GM19193 (cell line): ENCODE results near the gene ODAD3.
A peak's percentile ranks its signal among the peaks of the same experiment; 100 is the strongest.

Source experiments
- POLR2A ChIP-seq: IDR thresholded peaks from 4 replicates; pipeline ENCODE4 v1.6.1; 2011; ENCODE audit not compliant: insufficient read depth, insufficient read length; ENCODE audit errors: extremely low read depth

Gene ODAD3

GRCh38 chr19:11401808-11402543 is 32.9 kb downstream of the ODAD3 start:
- no peak for TF ChIP-seq POLR2A

- no peak for TF ChIP-seq POLR2A
These were observed 34.1 kb downstream of the ODAD3 start for GRCh38 chr19:11400798-11401197.

GRCh38 chr19:11399667-11400066 is 35.3 kb downstream of the ODAD3 start:
- no peak for TF ChIP-seq POLR2A

- TF ChIP-seq POLR2A: no peak
These were observed 37.8 kb downstream of the ODAD3 start for GRCh38 chr19:11397089-11397610.

- TF ChIP-seq POLR2A: no peak
These were observed 43.8 kb downstream of the ODAD3 start for GRCh38 chr19:11390933-11391680.

- no peak for TF ChIP-seq POLR2A
These were observed 44.6 kb downstream of the ODAD3 start for GRCh38 chr19:11390359-11390758.

GRCh38 chr19:11387162-11388034 is 47.5 kb downstream of the ODAD3 start:
- TF ChIP-seq POLR2A: no peak

- TF ChIP-seq POLR2A: no peak
These were observed 50.2 kb downstream of the ODAD3 start for GRCh38 chr19:11384778-11385129.

- TF ChIP-seq POLR2A: no peak
These were observed 51.2 kb downstream of the ODAD3 start for GRCh38 chr19:11383706-11384048.

- no peak for TF ChIP-seq POLR2A
These were observed 51.8 kb downstream of the ODAD3 start for GRCh38 chr19:11382898-11383705.

- TF ChIP-seq POLR2A: peak; percentile 86
These were observed 54.0 kb downstream of the ODAD3 start for GRCh38 chr19:11380653-11381537.

GRCh38 chr19:11379857-11380350 is 55.0 kb downstream of the ODAD3 start:
- no peak for TF ChIP-seq POLR2A

GRCh38 chr19:11378319-11379189 is 56.4 kb downstream of the ODAD3 start:
- TF ChIP-seq POLR2A: no peak

GRCh38 chr19:11377756-11378155 is 57.2 kb downstream of the ODAD3 start:
- no peak for TF ChIP-seq POLR2A
